Measurements from ENCODE around the gene HNRNPM. TPM values are rescaled to one million over a fixed set of nuclear protein-coding genes. Genes with fewer than 3 reads are reported as not detected.

The HNRNPM gene
- total and polyA plus RNA-seq, 2 donors (not counting 1 experiment from before 2014, with no cell fraction given), result 137 to 221 TPM

GRCh38 chr19:8511573-8512101 is 66.9 kb downstream of the HNRNPM start:
- intact Hi-C loops (cut with micrococcal nuclease), result loop anchor here (5.0 kb wide), 1 partner anchor 504 kb away; the partner anchor contains the start of gene ELAVL1
- H3K27me3 Mint-ChIP-seq, result no peaks in the 10 kb centered on the region
- Histone ChIP-seq H3K9ac (ENCODE audit: low read length) (no peak overlapping the region), H3K27me3 (replicated peaks in 1 of 4; ENCODE audit: control extremely low read depth in 1 of 4, control insufficient read depth in 3 of 4, insufficient read depth in 4 of 4, low read length in 3 of 4) (no peaks in the 10 kb centered on the region), H3K4me1 (ENCODE audit: control insufficient read depth in 2 of 2, insufficient read depth in 2 of 2, low read length in 2 of 2) (peaks cover 9 to 19% of the 10 kb centered on the region in 2 donors), H3K36me3 (replicated peaks in 1 of 2; ENCODE audit: control extremely low read depth in 1 of 2, control insufficient read depth in 1 of 2, extremely low read depth in 1 of 2, insufficient read depth in 2 of 2, low read length in 1 of 2) (peaks cover 0 to 4% of the 10 kb centered on the region in 2 experiments), H3K4me2 (replicated peaks; ENCODE audit: low read depth, low read length, poor library complexity, severe bottlenecking) (no peak overlapping the region), H4K20me1 (ENCODE audit: control insufficient read depth, insufficient read depth, low read length, poor library complexity, severe bottlenecking) (no peaks in the 10 kb centered on the region), H3K9me3 (ENCODE audit: control extremely low read depth in 1 of 3, control insufficient read depth in 2 of 3, insufficient read depth in 1 of 3, low read length in 2 of 3) (peaks cover 0 to 9% (median 0%) of the 10 kb centered on the region in 3 donors), H3K4me3 (ENCODE audit: control extremely low read depth in 1 of 5, extremely low read depth in 1 of 5, insufficient read depth in 1 of 5, low read depth in 2 of 5, low read length in 4 of 5) (no peak overlapping the region), H2AFZ (ENCODE audit: insufficient read depth, low read depth, low read length, poor library complexity, severe bottlenecking) (no peak overlapping the region), H3K27ac (ENCODE audit: low read length in 2 of 2) (no peak overlapping the region), H3K79me2 (ENCODE audit: control insufficient read depth, insufficient read depth, low read length) (peaks cover 4% of the 10 kb centered on the region)
- no peak overlapping the region for H3K4me3 Mint-ChIP-seq
- H3K9me3 Mint-ChIP-seq (ENCODE audit: insufficient read depth), result no peaks in the 10 kb centered on the region
- no peak overlapping the region for H3K27ac Mint-ChIP-seq
- POLR2A ChIA-PET, result no interaction called here
- no peak for ATAC-seq (ENCODE audit: low read depth)
- peaks cover 13% of the 10 kb centered on the region for H3K4me1 Mint-ChIP-seq
- CTCF ChIA-PET, result interaction anchor here (1.0 kb wide), 1 partner anchor 37 kb away, joined by 4 read pairs; no protein-coding TSS in a partner anchor
- DNase-seq, result no peak
- WGBS (ENCODE audit: insufficient coverage), result 96% methylated on average over 45 of the region's 45 CpGs
- no peak for TF ChIP-seq EZH2 (IDR thresholded peaks at IDR 0.05; ENCODE audit: borderline replicate concordance, insufficient read depth, low read depth, low read length, poor library complexity, severe bottlenecking)
- no peak for TF ChIP-seq CTCF (IDR thresholded peaks at IDR 0.05)

Measured in B cell (primary cell).